Loucy (cell line): ENCODE data around the gene ADGRE2.
"Not testable (repeated sequence)": the region's sequence is repeated elsewhere in the genome, so short reads cannot be mapped to it uniquely, and the experiment has no call there.

Source experiments
- H2AFZ ChIP-seq: fragments of 200-600 bp; sonication (generic); 2 replicates; pipeline ENCODE4 v1.6.0; 2016; ENCODE audit warnings: antibody characterized with exemption, mild to moderate bottlenecking, low read length, moderate library complexity
- H3F3A ChIP-seq: fragments of 200-600 bp; 2 replicates; pipeline ENCODE4 v1.6.0; 2016; ENCODE audit warnings: antibody characterized with exemption, low read depth, mild to moderate bottlenecking
- H3K27me3 ChIP-seq: fragments of 200-600 bp; sonication (generic); 2 replicates; pipeline ENCODE4 v1.6.1; 2014; ENCODE audit warnings: low read length, mild to moderate bottlenecking; ENCODE audit not compliant: insufficient read depth, poor library complexity, severe bottlenecking
- H3K36me3 ChIP-seq: fragments of 200-600 bp; sonication (generic); 2 replicates; pipeline ENCODE4 v1.6.1; 2016; ENCODE audit warnings: low read length; ENCODE audit not compliant: insufficient read depth
- H3K4me1 ChIP-seq: fragments of 200-600 bp; sonication (generic); 2 replicates; pipeline ENCODE4 v1.5.1; 2014; ENCODE audit warnings: low read length, mild to moderate bottlenecking; ENCODE audit not compliant: insufficient read depth, poor library complexity, severe bottlenecking
- H3K4me2 ChIP-seq: fragments of 200-600 bp; sonication (generic); 2 replicates; pipeline ENCODE4 v1.6.0; 2014; ENCODE audit warnings: antibody characterized with exemption, low read length, low read depth, mild to moderate bottlenecking; ENCODE audit not compliant: poor library complexity, severe bottlenecking
- H3K4me3 ChIP-seq: fragments of 200-600 bp; sonication (generic); 2 replicates; pipeline ENCODE4 v1.5.1; 2014; ENCODE audit warnings: low read length, mild to moderate bottlenecking, mixed read lengths; ENCODE audit not compliant: poor library complexity, severe bottlenecking
- H3K79me2 ChIP-seq: fragments of 200-600 bp; sonication (generic); 2 replicates; pipeline ENCODE4 v1.6.1; 2014; ENCODE audit warnings: low read length; ENCODE audit not compliant: insufficient read depth
- H3K9ac ChIP-seq: fragments of 200-600 bp; sonication (generic); 2 replicates; pipeline ENCODE4 v1.6.0; 2014; ENCODE audit warnings: mild to moderate bottlenecking, low read depth, low read length, moderate library complexity; ENCODE audit not compliant: poor library complexity, severe bottlenecking
- H3K9me2 ChIP-seq: fragments of 200-600 bp; sonication (generic); replicated peaks from 2 replicates; pipeline ENCODE4 v1.6.1; 2016; ENCODE audit warnings: low read depth, low read length, mixed read lengths
- H3K9me3 ChIP-seq: fragments of 200-600 bp; sonication (generic); 2 replicates; pipeline ENCODE4 v1.6.1; 2014; ENCODE audit warnings: mild to moderate bottlenecking, antibody characterized with exemption, low read length, low read depth; ENCODE audit not compliant: insufficient read depth
- H4K20me1 ChIP-seq: fragments of 200-600 bp; sonication (generic); 2 replicates; pipeline ENCODE4 v1.6.0; 2014; ENCODE audit warnings: antibody characterized with exemption, low read length, mild to moderate bottlenecking; ENCODE audit not compliant: insufficient read depth, poor library complexity, severe bottlenecking
- CTCF ChIP-seq: fragments of 200-600 bp; sonication (generic); conservative IDR thresholded peaks from 2 replicates; pipeline ENCODE4 v1.5.1; 2014; ENCODE audit warnings: mild to moderate bottlenecking, antibody characterized with exemption, low read length
- EZH2phosphoT487 ChIP-seq: fragments of 200-600 bp; IDR thresholded peaks from 2 replicates; pipeline ENCODE4 v1.6.1; 2018; ENCODE audit warnings: antibody characterized with exemption, mild to moderate bottlenecking, moderate library complexity, borderline replicate concordance

Gene ADGRE2

GRCh38 chr19:14767466-14767971 lies 10.8 kb downstream of the ADGRE2 start:
- peaks cover 9% of the 10 kb centered on the region; the same call in 1 of the 2 replicates for H3K79me2 ChIP-seq
- TF ChIP-seq CTCF, result no peak
- no peak for TF ChIP-seq EZH2phosphoT487
- H4K20me1 ChIP-seq, result no peaks in the 10 kb centered on the region
- H3K9me2 ChIP-seq, result no peaks in the 10 kb centered on the region
- no peak overlapping the region for H3K4me3 ChIP-seq
- no peak overlapping the region for H3K9ac ChIP-seq
- H3K27me3 ChIP-seq, result no peaks in the 10 kb centered on the region
- H3K36me3 ChIP-seq, result peaks cover 45% of the 10 kb centered on the region; the same call in 1 of the 2 replicates
- no peaks in the 10 kb centered on the region for H3K9me3 ChIP-seq
- H3F3A ChIP-seq, result no peaks in the 10 kb centered on the region
- H2AFZ ChIP-seq, result no peak overlapping the region
- peaks cover 10% of the 10 kb centered on the region for H3K4me1 ChIP-seq
- no peak overlapping the region for H3K4me2 ChIP-seq

- H2AFZ ChIP-seq, H3K4me1 ChIP-seq, H3K9ac ChIP-seq, H4K20me1 ChIP-seq, H3K9me2 ChIP-seq, H3F3A ChIP-seq, H3K4me3 ChIP-seq, H3K9me3 ChIP-seq, H3K27me3 ChIP-seq, H3K4me2 ChIP-seq, H3K79me2 ChIP-seq: not testable (repeated sequence)
- peaks cover 35% of the 10 kb centered on the region; the same call in 1 of the 2 replicates for H3K36me3 ChIP-seq
Measured at GRCh38 chr19:14765841-14766240, 12.5 kb downstream of the ADGRE2 start.

- H3K9me2 ChIP-seq, H3K79me2 ChIP-seq: not testable (repeated sequence)
Measured at GRCh38 chr19:14765403-14765802, 13.0 kb downstream of the ADGRE2 start.

GRCh38 chr19:14764401-14764800 lies 14.0 kb downstream of the ADGRE2 start:
- H3K79me2 ChIP-seq, result 0 out of 2 replicates have a peak, but pooled peaks cover 3% of the 10 kb centered on the region
- no peak overlapping the region for H3K4me3 ChIP-seq
- no peaks in the 10 kb centered on the region for H3K4me1 ChIP-seq

More at GRCh38 chr19:14765403-14765802, 13.0 kb downstream of the ADGRE2 start:
- H3K9ac ChIP-seq, H3K9me3 ChIP-seq, H2AFZ ChIP-seq, H3K4me2 ChIP-seq, H3K27me3 ChIP-seq, H3K4me1 ChIP-seq, H4K20me1 ChIP-seq, H3K4me3 ChIP-seq, H3F3A ChIP-seq: not testable (repeated sequence)
- H3K36me3 ChIP-seq, result peaks cover 34% of the 10 kb centered on the region; the same call in 1 of the 2 replicates

More at GRCh38 chr19:14764401-14764800, 14.0 kb downstream of the ADGRE2 start:
- Histone ChIP-seq H3K9me3 (no peaks in the 10 kb centered on the region), H3F3A (no peaks in the 10 kb centered on the region), H3K9me2 (no peaks in the 10 kb centered on the region), H3K9ac (no peak overlapping the region), H3K4me2 (no peak overlapping the region), H4K20me1 (no peaks in the 10 kb centered on the region), H3K36me3 (peaks cover 25% of the 10 kb centered on the region; the same call in 1 of the 2 replicates), H2AFZ (no peak overlapping the region), H3K27me3 (no peaks in the 10 kb centered on the region)
- TF ChIP-seq CTCF, result no peak
- no peak for TF ChIP-seq EZH2phosphoT487
